ENCODE measurements around the gene PDSS2.
"Not testable (repeated sequence)": the region's sequence is repeated elsewhere in the genome, so short reads cannot be mapped to it uniquely, and the experiment has no call there.

Gene PDSS2

GRCh38 chr6:107216197-107216933 lies 243.0 kb downstream of the PDSS2 start:
- DNase-seq (ENCODE audit: low read depth) = no peak

DNA sequence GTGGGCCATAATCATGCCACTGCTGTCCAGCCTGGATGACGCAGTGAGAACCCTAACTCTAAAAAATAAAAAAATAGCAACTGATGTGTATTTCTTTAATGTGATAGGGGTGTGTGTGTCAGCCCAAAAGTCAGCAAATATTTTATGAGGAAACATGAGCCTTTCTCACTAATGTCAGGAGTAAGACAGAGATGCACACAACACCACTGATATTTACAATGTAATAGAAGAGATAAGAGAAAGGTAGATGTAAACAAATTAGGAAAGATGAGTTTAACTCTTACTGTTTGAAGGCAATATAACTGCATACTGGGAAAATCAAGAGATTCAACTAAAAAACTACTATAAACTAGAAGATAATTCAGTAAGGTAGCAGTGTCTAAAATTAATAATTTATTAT lies 244.0 kb downstream of the PDSS2 start:
- no peak for DNase-seq (ENCODE audit: low read depth)

GRCh38 chr6:107214655-107215054 lies 244.7 kb downstream of the PDSS2 start:
- DNase-seq (ENCODE audit: low read depth) = no peak

- DNase-seq (ENCODE audit: low read depth) = no peak
These were observed 249.7 kb downstream of the PDSS2 start for GRCh38 chr6:107209406-107210305.

GRCh38 chr6:107207251-107207873 lies 252.0 kb downstream of the PDSS2 start:
- no peak for DNase-seq (ENCODE audit: low read depth)

DNA sequence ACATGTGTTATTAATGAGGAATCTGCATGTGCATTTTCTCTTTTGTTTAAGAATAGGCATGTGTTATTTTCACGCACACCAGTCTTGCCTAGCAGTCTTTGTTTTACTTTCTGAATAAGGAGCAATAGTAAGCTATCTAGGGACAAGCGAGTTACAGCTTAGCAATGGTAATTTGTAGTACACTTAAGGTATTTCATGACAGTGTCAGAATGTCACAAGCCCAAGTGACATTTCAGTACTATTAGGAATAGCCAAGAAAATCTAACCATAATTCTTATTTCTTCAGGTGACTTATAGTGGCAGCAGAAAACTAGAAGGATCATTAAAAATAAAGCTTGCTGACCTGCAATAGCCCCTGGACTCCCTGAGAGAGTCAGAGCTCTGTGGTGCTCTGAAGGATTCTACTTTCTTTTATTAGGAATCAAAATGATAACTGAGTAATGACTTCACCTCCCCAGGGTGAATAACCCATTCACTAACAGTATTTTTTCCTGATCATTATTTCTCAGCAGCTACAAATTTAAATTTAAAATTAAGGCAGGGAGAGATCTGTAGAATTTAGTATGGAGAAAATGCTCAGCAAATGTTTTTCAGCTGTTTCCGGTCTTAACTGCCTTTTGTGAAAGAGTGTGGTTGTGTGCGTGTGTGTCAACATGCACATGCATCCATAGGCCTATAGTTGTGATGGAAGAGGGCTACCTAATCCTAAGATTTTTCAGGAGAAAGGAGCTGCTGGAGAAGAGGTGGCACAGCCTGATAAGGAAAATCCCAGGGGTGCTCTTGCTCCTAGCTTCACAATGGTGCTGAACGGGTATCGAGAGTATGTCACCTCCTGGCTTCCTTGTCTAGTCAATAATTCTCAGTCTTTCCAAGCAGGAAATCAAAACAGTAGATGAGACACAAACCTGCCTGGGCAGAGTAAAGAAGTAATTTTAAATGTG lies 254.0 kb downstream of the PDSS2 start:
- DNase-seq (ENCODE audit: low read depth) = no peak

DNA sequence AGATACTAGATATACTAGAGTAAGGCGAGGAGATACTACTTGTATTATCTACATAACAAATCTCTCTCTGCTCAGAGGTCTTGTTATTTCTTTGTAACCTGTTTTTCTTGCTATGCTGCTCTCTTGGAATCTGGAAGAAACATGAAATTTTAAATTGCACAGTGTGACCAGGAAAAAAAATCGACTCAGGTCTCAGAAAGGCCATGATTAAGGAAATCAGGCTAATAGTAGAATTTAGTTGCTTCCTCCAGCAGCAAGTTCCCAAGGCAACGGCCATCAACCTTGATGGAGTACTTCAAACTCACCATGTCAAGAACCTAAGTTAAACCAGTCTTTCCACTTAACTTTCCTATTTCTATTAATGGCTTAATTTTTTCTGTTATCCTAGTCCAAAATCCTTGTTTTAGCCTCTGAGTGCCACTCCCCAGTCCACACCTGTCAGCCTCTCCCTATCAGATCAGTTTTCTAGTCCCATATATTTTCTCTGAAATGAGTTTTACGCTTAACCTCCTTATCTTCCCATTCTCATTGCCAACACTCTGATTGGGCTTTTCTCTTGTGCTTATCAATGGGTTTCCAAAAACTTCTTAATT lies 256.4 kb downstream of the PDSS2 start:
- no peak for DNase-seq (ENCODE audit: low read depth)

- no peak for DNase-seq (ENCODE audit: low read depth)
These were observed 260.5 kb downstream of the PDSS2 start for GRCh38 chr6:107198631-107199416.

DNA sequence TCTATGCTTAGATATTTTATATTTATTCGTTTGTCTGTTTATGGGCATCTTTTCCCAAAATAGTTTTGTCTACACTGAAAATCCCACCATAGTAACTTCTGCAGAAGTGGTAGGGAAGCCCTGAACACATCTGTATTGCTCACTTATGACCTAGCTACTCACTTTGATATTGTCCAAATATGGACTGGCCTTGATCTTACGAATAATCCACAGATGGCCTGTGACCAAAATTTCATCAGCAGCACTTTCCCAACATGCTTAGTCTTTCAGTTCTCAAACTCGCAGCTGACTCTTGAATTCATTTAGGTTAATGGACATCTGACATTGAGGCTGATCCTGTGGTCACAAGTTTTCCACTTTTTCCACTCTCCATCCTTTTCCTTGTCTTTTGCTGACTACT lies 263.2 kb downstream of the PDSS2 start:
- no peak for DNase-seq (ENCODE audit: low read depth)

- DNase-seq (ENCODE audit: low read depth) = not testable (repeated sequence)
These were observed 264.6 kb downstream of the PDSS2 start for GRCh38 chr6:107194723-107195122.

DNA sequence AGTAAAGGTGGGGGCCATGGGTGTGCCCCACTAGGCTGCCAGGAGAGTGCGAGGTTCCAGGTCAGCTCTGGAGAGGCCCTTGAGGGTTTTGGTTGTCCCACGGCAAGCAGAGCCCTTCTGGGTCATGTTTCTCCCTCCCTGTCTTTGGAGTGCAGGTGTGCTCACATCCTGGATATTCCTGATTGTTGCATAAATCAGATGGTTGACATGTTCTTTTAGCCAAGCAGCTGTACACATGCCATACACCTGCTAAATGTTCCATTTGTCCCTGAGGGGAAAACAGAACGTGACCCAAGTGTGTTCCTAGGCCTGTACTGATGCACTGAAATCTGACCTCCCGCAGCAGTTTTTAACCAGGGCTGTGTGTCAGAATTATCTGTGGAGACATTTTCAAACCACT lies 266.5 kb downstream of the PDSS2 start:
- no peak for DNase-seq (ENCODE audit: low read depth)

DNA sequence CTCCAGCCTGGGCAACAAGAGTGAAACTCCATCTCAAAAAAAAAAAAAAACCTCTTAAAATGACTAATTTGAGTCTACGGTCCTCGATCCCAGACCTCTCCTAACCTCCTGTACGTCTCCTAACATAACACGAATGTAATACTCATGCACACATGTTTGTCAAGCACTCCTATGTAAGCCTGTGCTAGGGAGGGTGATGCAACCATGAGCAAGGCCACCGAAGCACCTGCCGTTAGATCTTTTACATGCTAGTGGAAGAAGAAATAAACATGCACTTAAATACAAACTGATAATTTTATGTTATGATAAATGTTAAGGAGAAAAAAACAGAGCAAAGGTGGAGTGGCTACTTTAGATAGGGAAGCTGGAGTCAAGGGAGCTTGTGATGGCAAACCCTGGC lies 271.7 kb downstream of the PDSS2 start:
- no peak for DNase-seq (ENCODE audit: low read depth)

DNA sequence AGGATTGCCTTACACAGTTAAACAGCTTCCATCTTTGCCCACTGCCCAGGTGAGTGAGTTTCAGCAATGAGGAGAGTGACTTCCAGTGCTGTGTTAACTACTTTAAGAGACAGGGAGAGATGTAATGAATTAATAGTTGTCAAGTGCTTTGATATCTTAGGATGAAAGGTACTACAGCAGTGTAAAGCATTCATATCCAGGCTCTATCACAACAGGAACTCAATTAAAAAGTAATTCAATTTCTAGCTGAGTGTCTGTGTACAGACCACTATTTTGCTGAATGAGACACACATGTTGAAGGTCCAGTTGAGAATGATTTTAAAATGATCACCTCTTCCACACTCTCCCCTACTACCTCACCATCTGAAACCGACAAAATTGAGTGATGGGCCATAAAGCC lies 273.3 kb downstream of the PDSS2 start:
- no peak for DNase-seq (ENCODE audit: low read depth)

GRCh38 chr6:107185391-107185970 lies 273.9 kb downstream of the PDSS2 start:
- no peak for DNase-seq (ENCODE audit: low read depth)

DNA sequence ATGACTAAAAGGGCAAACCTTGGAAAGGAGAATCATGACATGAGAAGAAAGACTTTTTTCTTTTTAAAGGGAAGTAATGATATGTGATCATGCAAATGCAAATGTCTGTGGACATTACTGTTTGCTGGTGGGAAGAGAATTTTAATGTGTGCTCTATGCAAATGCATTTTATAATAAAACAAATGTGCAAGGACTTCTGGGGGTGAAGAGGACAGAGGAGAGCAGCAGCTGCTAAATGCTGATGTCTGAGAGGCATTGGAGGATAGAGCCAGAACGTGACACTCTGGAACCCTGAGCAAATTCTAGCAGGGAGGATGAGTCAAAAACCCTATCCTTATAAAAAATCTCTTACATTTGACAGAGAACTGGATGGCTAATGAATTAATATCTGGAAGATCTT lies 274.9 kb downstream of the PDSS2 start:
- DNase-seq (ENCODE audit: low read depth) = no peak

DNA sequence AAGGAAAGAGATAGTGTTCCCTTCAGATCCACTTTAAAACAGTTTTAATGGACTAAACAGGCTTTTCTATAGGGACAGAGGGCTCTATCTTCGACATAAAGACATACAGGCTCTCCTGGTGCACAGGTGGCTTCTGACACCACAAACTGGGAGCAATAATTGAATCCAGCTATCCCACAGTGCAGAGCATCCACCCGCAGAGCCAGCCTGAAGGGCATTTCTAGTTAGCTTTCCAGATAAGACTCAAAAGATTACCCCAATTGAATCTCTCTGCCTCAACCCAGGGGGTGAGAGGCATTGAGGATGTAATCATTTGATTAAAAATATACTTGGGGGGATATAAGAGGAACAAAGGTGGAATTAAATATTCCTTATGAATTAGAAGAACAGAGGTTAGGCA lies 279.3 kb downstream of the PDSS2 start:
- no peak for DNase-seq (ENCODE audit: low read depth)

DNA sequence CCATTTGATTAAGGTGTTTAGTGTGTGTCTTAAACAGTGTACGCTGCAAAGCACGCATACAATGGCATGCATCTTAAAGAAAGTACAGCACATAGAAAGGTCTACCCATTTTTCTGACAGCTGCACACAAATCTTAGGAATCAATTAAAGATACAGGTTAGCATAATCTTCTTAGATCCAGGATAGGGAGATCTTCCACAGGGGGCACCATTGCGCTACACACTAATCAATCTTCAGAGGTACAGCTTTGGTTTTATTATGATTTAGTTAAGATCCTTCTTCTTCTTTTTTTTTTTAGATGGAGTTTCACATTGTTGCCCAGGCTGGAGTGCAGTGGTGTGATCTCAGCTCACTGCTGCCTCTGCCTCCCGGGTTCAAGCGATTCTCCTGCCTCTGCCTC lies 280.4 kb downstream of the PDSS2 start:
- no peak for DNase-seq (ENCODE audit: low read depth)

DNA sequence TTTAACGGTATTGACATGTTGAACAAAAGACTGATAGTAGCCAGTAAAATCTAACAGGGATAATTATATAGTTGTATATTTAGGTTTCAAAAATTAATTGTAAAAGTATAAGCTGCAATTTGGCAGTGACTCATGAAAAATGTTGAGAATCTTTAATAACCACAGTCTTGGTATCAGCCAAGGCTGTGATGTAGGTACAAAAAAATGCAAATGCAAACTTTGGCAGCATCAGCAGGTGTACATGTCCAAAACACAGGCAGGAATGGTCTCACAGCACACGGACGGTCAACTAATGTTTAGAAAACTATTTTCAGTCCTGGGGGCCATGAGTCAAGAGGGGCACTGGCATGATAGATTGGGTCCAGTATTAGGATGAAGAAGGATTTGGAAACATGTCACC lies 285.6 kb downstream of the PDSS2 start:
- no peak for DNase-seq (ENCODE audit: low read depth)

DNA sequence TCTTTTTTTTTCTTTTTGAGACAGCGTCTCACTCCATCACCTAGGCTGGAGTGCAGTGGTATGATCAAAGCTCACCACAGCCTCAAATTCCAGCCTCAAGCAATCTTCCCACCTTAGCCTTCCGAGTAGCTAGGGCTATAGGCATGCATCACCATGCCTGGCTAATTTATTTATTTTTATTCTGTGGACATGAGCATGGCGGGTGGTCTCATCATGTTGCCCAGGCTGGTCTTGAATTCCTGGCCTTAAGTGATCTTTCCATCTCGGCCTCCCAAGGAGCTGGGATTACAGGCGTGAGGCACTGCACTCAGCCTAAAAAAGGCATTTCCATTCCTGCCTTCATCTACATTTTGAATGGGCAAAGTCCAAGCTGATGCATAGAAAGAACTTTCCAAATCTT lies 287.9 kb downstream of the PDSS2 start:
- no peak for DNase-seq (ENCODE audit: low read depth)

DNA sequence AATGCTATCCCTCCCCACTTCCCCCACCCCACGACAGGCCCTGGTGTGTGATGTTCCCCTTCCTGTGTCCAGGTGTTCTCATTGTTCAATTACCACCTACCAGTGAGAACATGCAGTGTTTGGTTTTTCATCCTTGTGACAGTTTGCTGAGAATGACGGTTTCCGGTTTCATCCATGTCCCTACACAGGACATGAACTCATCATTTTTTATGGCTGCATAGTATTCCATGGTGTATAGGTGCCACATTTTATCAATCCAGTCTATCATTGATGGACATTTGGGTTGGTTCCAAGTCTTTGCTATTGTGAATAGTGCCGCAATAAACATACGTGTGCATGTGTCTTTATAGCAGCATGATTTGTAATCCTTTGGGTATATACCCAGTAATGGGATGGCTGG lies 295.1 kb downstream of the PDSS2 start:
- DNase-seq (ENCODE audit: low read depth) = not testable (repeated sequence)
